NB4 (cell line): ENCODE measurements around the gene AGBL5.

Source experiments
- CTCF ChIP-seq: IDR thresholded peaks from one replicate; pipeline ENCODE4 v1.5.1; 2012; ENCODE audit warnings: low read depth, low read length
- POLR2A ChIP-seq: IDR thresholded peaks from 2 replicates; pipeline ENCODE4 v1.6.1; 2011; ENCODE audit warnings: mild to moderate bottlenecking; ENCODE audit not compliant: insufficient read length; ENCODE audit errors: extremely low read depth

GRCh38 chr2:27024188-27024587 lies 27.3 kb upstream of the AGBL5 start:
- no peak for TF ChIP-seq CTCF
- no peak for TF ChIP-seq POLR2A
